Measurements from ENCODE around the gene CLEC2A. TPM values are rescaled to one million over a fixed set of nuclear protein-coding genes. Genes with fewer than 3 reads are reported as not detected.
"Not testable (repeated sequence)": the region's sequence is repeated elsewhere in the genome, so short reads cannot be mapped to it uniquely, and the experiment has no call there.

CLEC2A gene
- polyA plus RNA-seq, 1 donor from 2014 or later: not detected

DNA sequence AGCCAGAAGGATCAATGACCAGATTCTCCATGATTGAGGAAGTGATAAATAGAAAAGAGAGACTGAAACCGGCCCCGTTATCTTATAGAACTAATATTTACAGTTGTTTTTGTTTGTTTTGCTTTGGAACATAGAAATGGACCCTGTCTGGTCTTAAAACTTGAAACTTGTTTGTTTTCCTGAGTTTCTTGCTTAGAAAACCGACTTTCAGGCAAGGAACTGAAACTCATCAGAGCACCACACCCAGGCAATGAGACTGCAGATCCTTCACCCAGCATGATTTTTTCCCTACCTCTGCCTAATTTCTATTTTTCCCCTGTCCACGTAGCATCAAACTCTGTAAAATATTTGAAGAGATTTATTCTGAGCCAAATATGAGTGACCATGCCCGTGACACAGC is 28.4 kb upstream of the CLEC2A start:
- Histone ChIP-seq H3K4me3 (ENCODE audit: low read length) (no peak overlapping the region), H4K20me1 (ENCODE audit: insufficient read depth) (no peaks in the 10 kb centered on the region), H3K36me3 (ENCODE audit: insufficient read depth, low read length) (no peaks in the 10 kb centered on the region), H2AFZ (ENCODE audit: low read depth, low read length) (no peak overlapping the region), H3K9me2 (ENCODE audit: insufficient read depth, low read length) (no peaks in the 10 kb centered on the region), H3K9me3 (ENCODE audit: low read length) (no peaks in the 10 kb centered on the region), H3K79me2 (replicated peaks; ENCODE audit: insufficient read depth, low read length) (no peaks in the 10 kb centered on the region), H3K9ac (ENCODE audit: low read length) (no peak overlapping the region), H3K27me3 (ENCODE audit: insufficient read depth, low read depth, low read length) (no peaks in the 10 kb centered on the region), H3F3A (ENCODE audit: insufficient read depth, low read length, poor library complexity, severe bottlenecking) (no peaks in the 10 kb centered on the region), H3K4me2 (ENCODE audit: low read length) (no peak overlapping the region), H3K27ac (ENCODE audit: low read length) (no peak overlapping the region)
- TF ChIP-seq, protein P1, sequence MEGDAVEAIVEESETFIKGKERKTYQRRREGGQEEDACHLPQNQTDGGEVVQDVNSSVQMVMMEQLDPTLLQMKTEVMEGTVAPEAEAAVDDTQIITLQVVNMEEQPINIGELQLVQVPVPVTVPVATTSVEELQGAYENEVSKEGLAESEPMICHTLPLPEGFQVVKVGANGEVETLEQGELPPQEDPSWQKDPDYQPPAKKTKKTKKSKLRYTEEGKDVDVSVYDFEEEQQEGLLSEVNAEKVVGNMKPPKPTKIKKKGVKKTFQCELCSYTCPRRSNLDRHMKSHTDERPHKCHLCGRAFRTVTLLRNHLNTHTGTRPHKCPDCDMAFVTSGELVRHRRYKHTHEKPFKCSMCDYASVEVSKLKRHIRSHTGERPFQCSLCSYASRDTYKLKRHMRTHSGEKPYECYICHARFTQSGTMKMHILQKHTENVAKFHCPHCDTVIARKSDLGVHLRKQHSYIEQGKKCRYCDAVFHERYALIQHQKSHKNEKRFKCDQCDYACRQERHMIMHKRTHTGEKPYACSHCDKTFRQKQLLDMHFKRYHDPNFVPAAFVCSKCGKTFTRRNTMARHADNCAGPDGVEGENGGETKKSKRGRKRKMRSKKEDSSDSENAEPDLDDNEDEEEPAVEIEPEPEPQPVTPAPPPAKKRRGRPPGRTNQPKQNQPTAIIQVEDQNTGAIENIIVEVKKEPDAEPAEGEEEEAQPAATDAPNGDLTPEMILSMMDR (IDR thresholded peaks at IDR 0.05; ENCODE audit: poor library complexity, severe bottlenecking): no peak
- no peak for TF ChIP-seq RAD21 (conservative IDR thresholded peaks at IDR 0.05)
- no peak for TF ChIP-seq POLR2AphosphoS5 (IDR thresholded peaks at IDR 0.05)
- TF ChIP-seq SMC3 (conservative IDR thresholded peaks at IDR 0.05; ENCODE audit: poor library complexity): no peak
- no peak for TF ChIP-seq EZH2 (IDR thresholded peaks at IDR 0.05; ENCODE audit: borderline replicate concordance, insufficient read depth, low read length, poor library complexity, severe bottlenecking)
- no peak for TF ChIP-seq EP300 (conservative IDR thresholded peaks at IDR 0.05; ENCODE audit: poor library complexity, severe bottlenecking)

DNA sequence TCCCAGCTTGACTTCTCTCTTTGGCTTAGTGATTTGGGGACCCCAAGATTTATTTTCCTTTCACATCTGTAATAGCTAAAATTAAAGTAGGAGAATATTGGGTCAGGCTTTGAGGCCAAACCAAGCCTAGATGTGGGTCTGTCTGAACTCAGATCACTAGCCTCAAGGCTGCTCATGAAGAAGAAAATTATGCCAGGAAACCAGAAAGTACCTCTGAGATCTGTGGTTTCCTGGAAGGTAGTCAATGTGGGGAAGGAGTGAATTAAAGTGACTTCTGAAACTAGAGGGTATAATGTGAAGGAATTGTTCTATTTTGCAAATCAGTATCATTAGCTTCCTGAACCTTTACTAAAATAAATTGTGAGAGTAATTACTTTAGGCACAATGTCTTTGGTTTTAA is 25.7 kb upstream of the CLEC2A start:
- no peak overlapping the region for H3K4me3 ChIP-seq (ENCODE audit: low read length)
- no peaks in the 10 kb centered on the region for H3K9me3 ChIP-seq (ENCODE audit: low read length)
- H3K27ac ChIP-seq (ENCODE audit: low read length): no peak overlapping the region
- no peaks in the 10 kb centered on the region for H3K36me3 ChIP-seq (ENCODE audit: insufficient read depth, low read length)
- H2AFZ ChIP-seq (ENCODE audit: low read depth, low read length): no peak overlapping the region
- H4K20me1 ChIP-seq (ENCODE audit: insufficient read depth): no peaks in the 10 kb centered on the region
- no peaks in the 10 kb centered on the region for H3K79me2 ChIP-seq (replicated peaks; ENCODE audit: insufficient read depth, low read length)
- no peaks in the 10 kb centered on the region for H3K9me2 ChIP-seq (ENCODE audit: insufficient read depth, low read length)
- H3K27me3 ChIP-seq (ENCODE audit: insufficient read depth, low read depth, low read length): no peaks in the 10 kb centered on the region
- H3K4me2 ChIP-seq (ENCODE audit: low read length): no peak overlapping the region
- H3F3A ChIP-seq (ENCODE audit: insufficient read depth, low read length, poor library complexity, severe bottlenecking): no peaks in the 10 kb centered on the region
- TF ChIP-seq MXI1 (conservative IDR thresholded peaks at IDR 0.05; ENCODE audit: poor library complexity, severe bottlenecking) (no peak), EZH2 (IDR thresholded peaks at IDR 0.05; ENCODE audit: borderline replicate concordance, insufficient read depth, low read length, poor library complexity, severe bottlenecking) (no peak), POLR2AphosphoS5 (IDR thresholded peaks at IDR 0.05) (no peak), TAF1 (IDR thresholded peaks at IDR 0.05; ENCODE audit: low read depth) (no peak), RAD21 (conservative IDR thresholded peaks at IDR 0.05) (no peak), SMC3 (conservative IDR thresholded peaks at IDR 0.05; ENCODE audit: poor library complexity) (no peak), EP300 (conservative IDR thresholded peaks at IDR 0.05; ENCODE audit: poor library complexity, severe bottlenecking) (no peak)
- TF ChIP-seq, protein P2, sequence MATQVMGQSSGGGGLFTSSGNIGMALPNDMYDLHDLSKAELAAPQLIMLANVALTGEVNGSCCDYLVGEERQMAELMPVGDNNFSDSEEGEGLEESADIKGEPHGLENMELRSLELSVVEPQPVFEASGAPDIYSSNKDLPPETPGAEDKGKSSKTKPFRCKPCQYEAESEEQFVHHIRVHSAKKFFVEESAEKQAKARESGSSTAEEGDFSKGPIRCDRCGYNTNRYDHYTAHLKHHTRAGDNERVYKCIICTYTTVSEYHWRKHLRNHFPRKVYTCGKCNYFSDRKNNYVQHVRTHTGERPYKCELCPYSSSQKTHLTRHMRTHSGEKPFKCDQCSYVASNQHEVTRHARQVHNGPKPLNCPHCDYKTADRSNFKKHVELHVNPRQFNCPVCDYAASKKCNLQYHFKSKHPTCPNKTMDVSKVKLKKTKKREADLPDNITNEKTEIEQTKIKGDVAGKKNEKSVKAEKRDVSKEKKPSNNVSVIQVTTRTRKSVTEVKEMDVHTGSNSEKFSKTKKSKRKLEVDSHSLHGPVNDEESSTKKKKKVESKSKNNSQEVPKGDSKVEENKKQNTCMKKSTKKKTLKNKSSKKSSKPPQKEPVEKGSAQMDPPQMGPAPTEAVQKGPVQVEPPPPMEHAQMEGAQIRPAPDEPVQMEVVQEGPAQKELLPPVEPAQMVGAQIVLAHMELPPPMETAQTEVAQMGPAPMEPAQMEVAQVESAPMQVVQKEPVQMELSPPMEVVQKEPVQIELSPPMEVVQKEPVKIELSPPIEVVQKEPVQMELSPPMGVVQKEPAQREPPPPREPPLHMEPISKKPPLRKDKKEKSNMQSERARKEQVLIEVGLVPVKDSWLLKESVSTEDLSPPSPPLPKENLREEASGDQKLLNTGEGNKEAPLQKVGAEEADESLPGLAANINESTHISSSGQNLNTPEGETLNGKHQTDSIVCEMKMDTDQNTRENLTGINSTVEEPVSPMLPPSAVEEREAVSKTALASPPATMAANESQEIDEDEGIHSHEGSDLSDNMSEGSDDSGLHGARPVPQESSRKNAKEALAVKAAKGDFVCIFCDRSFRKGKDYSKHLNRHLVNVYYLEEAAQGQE (IDR thresholded peaks at IDR 0.05; ENCODE audit: borderline replicate concordance): no peak
- TF ChIP-seq, protein P1 (IDR thresholded peaks at IDR 0.05; ENCODE audit: poor library complexity, severe bottlenecking): no peak
- no peak overlapping the region for H3K9ac ChIP-seq (ENCODE audit: low read length)

DNA sequence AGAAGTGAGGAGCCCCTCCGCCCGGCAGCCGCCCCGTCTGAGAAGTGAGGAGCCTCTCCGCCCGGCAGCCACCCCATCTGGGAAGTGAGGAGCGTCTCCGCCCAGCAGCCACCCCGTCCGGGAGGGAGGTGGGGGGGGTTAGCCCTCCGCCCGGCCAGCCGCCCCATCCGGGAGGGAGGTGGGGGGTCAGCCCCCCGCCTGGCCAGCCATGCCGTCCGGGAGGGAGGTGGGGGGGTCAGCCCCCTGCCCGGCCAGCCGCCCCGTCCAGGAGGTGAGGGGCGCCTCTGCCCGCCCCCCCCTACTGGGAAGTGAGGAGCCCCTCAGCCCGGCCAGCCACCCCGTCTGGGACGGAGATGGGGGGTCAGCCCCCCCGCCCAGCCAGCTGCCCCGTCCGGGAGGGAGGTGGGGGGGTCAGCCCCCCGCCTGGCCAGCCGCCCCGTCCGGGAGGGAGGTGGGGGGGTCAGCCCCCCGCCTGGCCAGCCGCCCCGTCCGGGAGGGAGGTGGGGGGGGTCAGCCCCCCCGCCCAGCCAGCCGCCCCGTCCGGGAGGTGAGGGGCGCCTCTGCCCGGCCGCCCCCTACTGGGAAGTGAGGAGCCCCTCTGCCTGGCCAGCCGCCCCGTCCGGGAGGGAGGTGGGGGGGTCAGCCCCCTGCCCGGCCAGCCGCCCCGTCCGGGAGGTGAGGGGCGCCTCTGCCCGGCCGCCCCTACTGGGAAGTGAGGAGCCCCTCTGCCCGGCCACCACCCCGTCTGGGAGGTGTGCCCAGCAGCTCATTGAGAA is 21.0 kb upstream of the CLEC2A start:
- H2AFZ ChIP-seq (ENCODE audit: low read depth, low read length); H3K9me3 ChIP-seq (ENCODE audit: low read length); H3K27ac ChIP-seq (ENCODE audit: low read length); H3K36me3 ChIP-seq (ENCODE audit: insufficient read depth, low read length); H3K4me3 ChIP-seq (ENCODE audit: low read length); H3K9ac ChIP-seq (ENCODE audit: low read length); H3K27me3 ChIP-seq (ENCODE audit: insufficient read depth, low read depth, low read length); H3K4me2 ChIP-seq (ENCODE audit: low read length); H3K79me2 ChIP-seq (replicated peaks; ENCODE audit: insufficient read depth, low read length); H3K9me2 ChIP-seq (ENCODE audit: insufficient read depth, low read length); H4K20me1 ChIP-seq (ENCODE audit: insufficient read depth); H3F3A ChIP-seq (ENCODE audit: insufficient read depth, low read length, poor library complexity, severe bottlenecking): not testable (repeated sequence)

Measured in neural cell (in vitro differentiated cells).